Esophagus (tissue), 2 donors: ENCODE results near the gene UBE3A. TPM values are rescaled to one million over a fixed set of nuclear protein-coding genes. Genes with fewer than 3 reads are reported as not detected.

Experiments
- H3K27ac ChIP-seq, 2 donors: one replicate each; pipeline ENCODE4 v1.5.1; 2013; ENCODE audit warnings: low read depth in 2 of 2, mild to moderate bottlenecking in 2 of 2, inconsistent platforms in 1 of 2, low read length in 1 of 2, moderate library complexity in 1 of 2
- H3K27me3 ChIP-seq, 2 donors: one replicate each; pipeline ENCODE4 v1.6.1; 2013; ENCODE audit warnings: low read length in 2 of 2, control low read depth in 1 of 2, mild to moderate bottlenecking in 1 of 2; ENCODE audit not compliant: insufficient read depth in 2 of 2, control insufficient read depth in 1 of 2
- H3K36me3 ChIP-seq, 2 donors: one replicate each; pipeline ENCODE4 v1.6.1; 2013; ENCODE audit warnings: low read length in 1 of 2; ENCODE audit not compliant: control insufficient read depth in 2 of 2, insufficient read depth in 2 of 2
- H3K4me1 ChIP-seq, 2 donors: one replicate each; pipeline ENCODE4 v1.6.1; 2013; ENCODE audit warnings: low read length in 1 of 2; ENCODE audit not compliant: control insufficient read depth in 2 of 2, insufficient read depth in 2 of 2
- H3K4me3 ChIP-seq, 2 donors: one replicate each; pipeline ENCODE4 v1.5.1; 2013; ENCODE audit warnings: low read length in 2 of 2, mild to moderate bottlenecking in 2 of 2, low read depth in 1 of 2, moderate library complexity in 1 of 2
- H3K9me3 ChIP-seq, 2 donors: one replicate each; pipeline ENCODE4 v1.6.1; 2013; ENCODE audit warnings: mild to moderate bottlenecking in 2 of 2, low read depth in 1 of 2, low read length in 1 of 2, moderate library complexity in 1 of 2; ENCODE audit not compliant: control insufficient read depth in 2 of 2, insufficient read depth in 1 of 2
- WGBS, 2 donors: extraction: QIAGEN DNeasy Blood & Tissue Kit; methylation state at CpG; one replicate each; pipeline ENCODE4 v1.1.7; 2013; 5-methylcytosine and 5-hydroxymethylcytosine counted together
- polyA plus RNA-seq, 2 donors: library from polyadenylated mRNA; stranded (reverse); fragments of 200-250 nt; gene quantifications; one replicate each; pipeline ENCODE4 v1.2.3, GENCODE V29; 2013
- donor health status: healthy with polysubstance abuse.
- donor health status: Bipolar disorder and iron deficiency.

UBE3A gene
- polyA plus RNA-seq, 2 donors, result 14.8 to 15.1 TPM

DNA sequence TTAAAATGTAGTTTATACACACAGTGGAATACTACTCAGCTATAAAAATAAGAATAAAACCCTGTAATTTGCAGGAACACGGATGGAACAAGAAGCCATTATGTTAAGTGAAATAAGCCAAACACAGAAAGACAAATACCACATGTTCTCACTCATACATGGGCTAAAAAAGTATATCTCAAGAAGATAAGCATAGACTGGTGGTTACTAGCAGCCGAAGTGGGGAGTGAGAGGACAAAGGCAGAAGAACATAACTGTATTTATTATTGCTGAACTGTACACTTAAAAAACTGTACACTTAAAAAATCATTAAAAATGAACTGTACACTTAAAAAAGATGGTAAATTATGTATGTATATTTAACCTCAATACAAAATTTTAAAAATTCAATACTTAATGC is 11.0 kb downstream of the UBE3A start:
- WGBS, 2 donors, result 80 to 87% methylated on average over 2 of the region's 2 CpGs
- Histone ChIP-seq H3K4me3 (no peak overlapping the region), H3K36me3 (no peaks in the 10 kb centered on the region), H3K9me3 (no peaks in the 10 kb centered on the region), H3K4me1 (no peaks in the 10 kb centered on the region), H3K27me3 (no peaks in the 10 kb centered on the region), H3K27ac (no peak overlapping the region)

DNA sequence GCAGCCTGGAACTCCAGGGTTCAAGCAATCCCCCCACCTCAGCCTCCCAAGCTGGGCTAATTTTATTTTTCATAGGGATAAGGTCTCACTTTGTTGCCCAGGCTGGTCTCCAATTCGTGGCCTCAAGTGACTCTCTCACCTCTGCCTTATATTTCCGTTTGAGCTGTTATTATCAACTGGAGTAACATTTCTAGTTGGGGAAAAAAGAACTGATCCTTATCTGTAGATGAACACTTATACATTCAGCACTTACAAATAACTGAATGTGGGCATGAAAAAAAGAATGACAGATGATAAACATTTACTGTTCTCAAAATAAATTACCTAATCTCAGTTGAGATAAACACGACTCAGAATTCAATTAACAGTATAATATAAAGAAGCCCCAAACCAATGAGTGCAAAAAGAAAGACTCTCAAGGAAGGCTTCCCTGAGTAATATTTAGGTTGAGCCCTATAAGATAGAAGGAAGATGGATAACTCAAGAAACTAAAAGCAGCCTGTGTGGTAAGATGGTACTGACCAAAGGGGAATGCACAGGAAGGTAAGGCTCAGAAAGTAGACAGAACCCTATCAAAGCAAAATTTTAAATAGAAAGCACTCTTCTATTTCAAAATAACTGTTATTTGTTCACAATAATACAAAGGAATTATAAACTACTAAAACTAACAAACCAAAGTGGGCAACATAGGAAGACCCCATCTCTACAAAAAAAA is 11.8 kb downstream of the UBE3A start:
- Histone ChIP-seq H3K27ac (no peak overlapping the region), H3K4me1 (no peaks in the 10 kb centered on the region), H3K27me3 (no peaks in the 10 kb centered on the region), H3K9me3 (no peaks in the 10 kb centered on the region), H3K4me3 (no peak overlapping the region), H3K36me3 (no peaks in the 10 kb centered on the region)
- WGBS, 2 donors, result 57 to 61% methylated on average over 3 of the region's 3 CpGs

DNA sequence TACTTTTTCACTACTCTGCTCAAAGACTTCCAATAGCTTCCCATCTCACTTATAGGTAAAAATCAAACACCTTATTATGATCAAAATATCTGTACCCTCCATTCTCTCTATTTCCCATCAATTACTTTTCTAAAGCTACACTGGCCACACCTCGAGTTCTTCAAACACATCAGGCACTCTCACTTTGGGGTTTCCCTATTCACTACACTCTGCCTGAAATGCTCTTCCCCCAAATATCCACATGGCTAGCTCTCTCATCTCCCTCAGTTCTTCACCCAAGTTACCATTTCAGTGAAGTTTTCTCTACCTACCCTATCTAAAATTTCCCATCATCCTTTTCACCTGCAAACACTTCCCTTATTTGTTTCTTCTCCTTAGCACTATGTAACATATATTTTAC is 14.8 kb downstream of the UBE3A start:
- H3K4me1 ChIP-seq, result no peaks in the 10 kb centered on the region
- H3K9me3 ChIP-seq, result no peaks in the 10 kb centered on the region
- WGBS, 2 donors, result 93 to 94% methylated on average over 1 of the region's 1 CpG
- H3K4me3 ChIP-seq, result no peak overlapping the region
- H3K27me3 ChIP-seq, result no peaks in the 10 kb centered on the region
- no peaks in the 10 kb centered on the region for H3K36me3 ChIP-seq
- no peak overlapping the region for H3K27ac ChIP-seq

DNA sequence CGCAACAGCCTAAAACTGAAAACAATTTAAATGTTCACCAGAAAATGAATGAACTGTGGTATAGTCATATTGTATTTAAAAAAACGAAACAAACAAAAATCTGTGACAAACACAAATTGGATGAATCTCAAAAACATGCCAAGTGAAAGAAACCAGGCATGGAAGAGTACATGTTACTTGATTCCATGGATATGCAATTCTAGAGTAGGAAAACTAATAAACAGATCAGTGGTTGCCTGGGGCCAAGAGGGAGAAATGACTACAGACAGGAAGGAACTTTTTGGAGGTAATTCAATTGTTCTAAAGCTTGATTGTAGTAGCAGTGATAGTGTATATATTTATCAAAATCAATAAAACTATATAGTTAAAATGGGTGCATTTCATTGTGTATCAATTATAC is 16.8 kb downstream of the UBE3A start:
- Histone ChIP-seq H3K4me1 (no peaks in the 10 kb centered on the region), H3K27me3 (no peaks in the 10 kb centered on the region), H3K36me3 (no peaks in the 10 kb centered on the region), H3K27ac (no peak overlapping the region), H3K9me3 (no peaks in the 10 kb centered on the region), H3K4me3 (no peak overlapping the region)
- 77 to 83% methylated on average over 2 of the region's 2 CpGs for WGBS, 2 donors

DNA sequence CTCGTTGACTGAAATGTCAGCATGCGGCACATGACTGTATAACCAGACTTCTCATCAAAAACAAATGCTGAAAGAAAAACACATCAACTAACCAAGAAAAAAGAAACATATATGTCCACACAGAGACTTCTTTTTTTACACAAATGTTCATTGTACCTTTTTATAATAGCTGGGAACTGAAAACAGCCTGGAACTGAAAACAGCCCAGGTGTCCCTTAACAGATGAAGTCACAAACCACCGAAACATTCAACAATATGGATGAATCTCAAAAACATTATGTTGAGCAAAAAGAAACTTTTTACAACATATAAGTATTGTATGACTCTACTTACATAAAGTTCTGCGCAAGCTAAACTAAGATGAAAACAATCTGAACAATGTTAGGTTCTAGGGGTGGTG is 20.6 kb downstream of the UBE3A start:
- 86 to 91% methylated on average over 4 of the region's 4 CpGs for WGBS, 2 donors

DNA sequence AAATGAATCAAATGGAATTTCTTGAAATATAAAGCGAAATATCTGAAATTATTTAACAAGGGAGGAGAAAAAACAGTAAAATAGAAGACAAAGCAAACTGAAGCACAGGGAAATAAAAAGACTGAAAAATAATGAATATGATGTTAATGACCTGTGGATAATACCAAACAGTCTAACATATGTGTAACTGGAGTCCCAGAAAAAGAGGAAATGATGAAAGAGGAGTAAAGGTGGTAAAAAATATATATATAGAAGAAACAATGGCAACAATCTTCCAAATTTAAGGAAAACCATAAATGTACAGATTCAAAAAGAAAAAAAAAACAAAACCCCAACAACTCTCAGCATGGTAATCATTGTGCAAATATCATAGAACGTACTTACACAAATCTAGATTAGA is 21.2 kb downstream of the UBE3A start:
- H3K9me3 ChIP-seq, result no peaks in the 10 kb centered on the region
- H3K4me1 ChIP-seq, result peaks cover 3 to 4% of the 10 kb centered on the region in 2 donors
- H3K27me3 ChIP-seq, result no peaks in the 10 kb centered on the region
- no peaks in the 10 kb centered on the region for H3K36me3 ChIP-seq
- WGBS, 2 donors, result 94 to 99% methylated on average over 2 of the region's 2 CpGs
- no peak overlapping the region for H3K27ac ChIP-seq
- H3K4me3 ChIP-seq, result no peak overlapping the region

More for the DNA sequence above, 20.6 kb downstream of the UBE3A start:
- Histone ChIP-seq H3K9me3 (no peaks in the 10 kb centered on the region), H3K27ac (no peak overlapping the region), H3K27me3 (no peaks in the 10 kb centered on the region), H3K4me1 (peaks cover 3 to 4% of the 10 kb centered on the region in 2 donors), H3K4me3 (no peak overlapping the region), H3K36me3 (no peaks in the 10 kb centered on the region)

DNA sequence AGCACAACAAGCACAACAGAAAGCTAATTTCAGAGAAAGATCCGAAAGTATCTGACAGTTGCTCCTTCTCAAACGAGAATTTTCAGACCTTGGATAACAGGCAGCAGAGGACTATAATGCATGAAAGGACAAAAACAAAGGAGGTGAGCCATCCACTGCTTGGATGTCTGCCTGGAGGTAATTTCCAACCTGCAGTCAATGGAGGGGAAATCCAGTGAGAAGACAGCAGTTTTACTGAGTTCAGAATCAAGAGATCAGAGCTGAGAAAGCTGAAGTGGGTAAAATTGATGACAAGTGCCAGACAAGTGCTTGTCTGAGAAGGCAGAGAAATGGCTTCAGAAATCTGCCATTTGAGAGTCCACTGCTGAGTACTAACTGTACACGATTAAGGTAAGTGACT is 22.1 kb downstream of the UBE3A start:
- WGBS, 2 donors, result 50 to 64% methylated on average over 3 of the region's 3 CpGs

DNA sequence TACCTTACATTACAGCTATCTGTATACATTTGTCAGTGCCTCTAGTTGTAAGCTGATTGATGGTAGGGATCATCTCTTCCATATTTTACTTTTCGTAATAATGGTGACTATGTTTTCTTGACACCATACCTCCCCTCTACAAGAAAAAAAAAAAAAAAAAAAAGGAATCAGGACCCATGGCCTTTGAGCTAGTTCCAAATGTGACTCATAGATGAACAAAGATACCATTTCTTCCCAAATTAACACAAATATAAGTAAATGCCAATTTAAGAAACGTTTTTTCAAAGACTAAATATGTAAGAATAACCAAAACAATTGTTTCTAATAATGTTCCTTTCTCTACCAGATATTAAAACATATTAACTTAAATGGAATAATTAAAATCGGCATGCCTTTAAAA is 23.1 kb downstream of the UBE3A start:
- no peaks in the 10 kb centered on the region for H3K36me3 ChIP-seq
- H3K9me3 ChIP-seq, result no peaks in the 10 kb centered on the region
- H3K4me1 ChIP-seq, result peaks cover 4 to 5% of the 10 kb centered on the region in 2 donors
- H3K4me3 ChIP-seq, result no peak overlapping the region
- 73 to 76% methylated on average over 3 of the region's 3 CpGs for WGBS, 2 donors
- no peaks in the 10 kb centered on the region for H3K27me3 ChIP-seq
- no peak overlapping the region for H3K27ac ChIP-seq

More for the DNA sequence above, 22.1 kb downstream of the UBE3A start:
- Histone ChIP-seq H3K9me3 (no peaks in the 10 kb centered on the region), H3K36me3 (no peaks in the 10 kb centered on the region), H3K4me1 (peaks cover 3 to 4% of the 10 kb centered on the region in 2 donors), H3K27ac (no peak overlapping the region), H3K4me3 (no peak overlapping the region), H3K27me3 (no peaks in the 10 kb centered on the region)

DNA sequence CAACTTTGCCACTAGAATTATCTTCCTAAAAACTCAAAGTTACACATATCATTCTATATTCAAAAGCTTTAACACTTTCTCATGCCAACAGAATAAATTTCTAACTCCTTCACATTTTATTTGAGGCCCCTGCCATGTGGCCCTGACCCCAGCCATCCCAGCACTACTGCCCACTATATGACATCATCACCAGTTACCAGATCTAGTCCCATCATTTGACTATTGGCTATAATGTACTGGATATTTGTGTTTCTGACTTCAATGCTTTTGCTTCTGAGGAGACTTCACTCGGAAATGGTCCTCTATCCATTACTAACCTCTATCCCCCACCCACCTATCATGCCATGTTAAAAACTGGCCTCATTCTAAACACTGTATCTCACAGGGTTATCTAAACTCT is 23.6 kb downstream of the UBE3A start:
- Histone ChIP-seq H3K4me1 (peaks cover 4 to 5% of the 10 kb centered on the region in 2 donors), H3K36me3 (no peaks in the 10 kb centered on the region), H3K4me3 (no peak overlapping the region), H3K27me3 (no peaks in the 10 kb centered on the region), H3K27ac (no peak overlapping the region), H3K9me3 (no peaks in the 10 kb centered on the region)
- 96 to 100% methylated on average over 1 of the region's 1 CpG for WGBS, 2 donors

DNA sequence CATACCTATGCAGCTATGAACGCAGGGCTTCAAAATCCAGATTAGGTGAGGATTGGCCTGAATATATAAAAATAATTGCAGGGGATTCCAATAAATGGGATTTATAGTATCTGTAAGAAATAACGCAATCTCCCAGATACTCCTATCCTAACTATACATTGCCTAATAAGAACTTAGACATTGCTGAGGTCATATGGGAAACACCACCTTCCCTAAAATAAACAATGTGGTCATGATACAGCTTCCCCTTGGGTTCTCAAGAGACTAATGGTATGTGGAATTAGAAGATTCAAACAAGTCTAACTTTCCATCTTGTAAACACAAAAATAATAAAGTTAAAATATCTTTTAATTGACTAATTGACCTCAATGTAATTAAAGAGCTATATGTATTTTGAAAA is 28.2 kb downstream of the UBE3A start:
- no peak overlapping the region for H3K4me3 ChIP-seq
- no peaks in the 10 kb centered on the region for H3K9me3 ChIP-seq
- 92 to 94% methylated on average over 2 of the region's 2 CpGs for whole genome bisulfite sequencing, 2 donors
- no peaks in the 10 kb centered on the region for H3K36me3 ChIP-seq
- no peaks in the 10 kb centered on the region for H3K27me3 ChIP-seq
- H3K27ac ChIP-seq, result no peak overlapping the region
- peaks cover 0 to 4% of the 10 kb centered on the region in 2 donors for H3K4me1 ChIP-seq
